Mononuclear cell (primary cell): ENCODE data around the gene NUP88. TPM values are rescaled to one million over a fixed set of nuclear protein-coding genes. Genes with fewer than 3 reads are reported as not detected.
"Not testable (repeated sequence)": the region's sequence is repeated elsewhere in the genome, so short reads cannot be mapped to it uniquely, and the experiment has no call there.

Experiments
- H3K27me3 ChIP-seq: 2 replicates; pipeline ENCODE4 v1.6.0; 2011; ENCODE audit warnings: low read length, control low read depth; ENCODE audit not compliant: insufficient read depth
- H3K4me1 ChIP-seq: 2 replicates; pipeline ENCODE4 v1.5.1; 2011; ENCODE audit warnings: mild to moderate bottlenecking, low read length, control low read depth; ENCODE audit not compliant: insufficient read depth
- H3K4me3 ChIP-seq: 2 replicates; pipeline ENCODE4 v1.5.1; 2011; ENCODE audit warnings: mild to moderate bottlenecking, low read length, moderate library complexity
- H3K9me3 ChIP-seq: 2 replicates; pipeline ENCODE4 v1.5.1; 2011; ENCODE audit warnings: low read depth, mild to moderate bottlenecking, control low read depth, low read length
- total RNA-seq: library from RNA; depleted of rRNA; stranded (reverse); fragments of >200 nt; gene quantifications from one replicate; pipeline ENCODE4 v1.2.3, GENCODE V29; 2012

Gene NUP88
- total RNA-seq, 1 donor, result 133 TPM

GRCh38 chr17:5431234-5431633, 11.8 kb upstream of the NUP88 start:
- not testable (repeated sequence) for H3K9me3 ChIP-seq, H3K27me3 ChIP-seq, H3K4me3 ChIP-seq, H3K4me1 ChIP-seq

DNA sequence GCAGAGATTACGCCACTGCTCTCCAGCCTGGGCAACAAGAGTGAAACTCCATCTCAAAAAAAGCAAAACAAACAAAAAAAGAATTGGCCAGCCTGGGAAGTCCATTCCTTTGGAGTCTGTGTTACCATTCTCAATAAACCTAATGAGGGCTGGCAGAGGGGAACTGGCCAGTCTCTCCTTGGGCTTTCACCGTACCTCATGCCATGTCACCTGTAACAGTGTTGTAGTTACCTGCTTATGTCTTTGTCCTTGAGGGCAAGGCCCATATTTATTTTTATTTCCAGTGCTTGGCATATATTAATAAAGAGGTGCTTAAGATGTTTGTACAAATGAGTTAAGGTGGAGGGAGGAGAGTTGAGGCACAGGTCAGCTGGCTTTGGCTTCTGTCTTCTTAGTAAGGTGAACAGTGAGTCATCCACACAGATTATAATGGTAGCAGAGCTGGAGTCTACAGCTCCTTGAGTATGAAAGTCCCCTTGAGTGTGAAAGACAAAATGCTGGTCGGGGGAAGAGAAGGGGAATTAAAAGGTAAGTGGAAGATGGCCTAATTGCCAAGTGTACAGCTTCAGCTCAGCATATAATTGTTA, 11.0 kb upstream of the NUP88 start:
- H3K27me3 ChIP-seq, result no peaks in the 10 kb centered on the region
- H3K9me3 ChIP-seq, result no peaks in the 10 kb centered on the region
- no peak overlapping the region for H3K4me3 ChIP-seq
- no peaks in the 10 kb centered on the region for H3K4me1 ChIP-seq

GRCh38 chr17:5429191-5429887, 9.9 kb upstream of the NUP88 start:
- H3K9me3 ChIP-seq, result no peaks in the 10 kb centered on the region
- H3K27me3 ChIP-seq, result no peaks in the 10 kb centered on the region
- no peaks in the 10 kb centered on the region for H3K4me1 ChIP-seq
- H3K4me3 ChIP-seq, result no peak overlapping the region

- no peak overlapping the region for H3K4me3 ChIP-seq
- H3K27me3 ChIP-seq, result no peaks in the 10 kb centered on the region
These were observed 6.4 kb upstream of the NUP88 start for GRCh38 chr17:5425826-5426225.

GRCh38 chr17:5424909-5425308, 5.4 kb upstream of the NUP88 start:
- no peak overlapping the region for H3K4me3 ChIP-seq
- H3K9me3 ChIP-seq, result no peaks in the 10 kb centered on the region

More at GRCh38 chr17:5425826-5426225, 6.4 kb upstream of the NUP88 start:
- H3K4me1 ChIP-seq, result peaks cover 6% of the 10 kb centered on the region
- no peaks in the 10 kb centered on the region for H3K9me3 ChIP-seq

DNA sequence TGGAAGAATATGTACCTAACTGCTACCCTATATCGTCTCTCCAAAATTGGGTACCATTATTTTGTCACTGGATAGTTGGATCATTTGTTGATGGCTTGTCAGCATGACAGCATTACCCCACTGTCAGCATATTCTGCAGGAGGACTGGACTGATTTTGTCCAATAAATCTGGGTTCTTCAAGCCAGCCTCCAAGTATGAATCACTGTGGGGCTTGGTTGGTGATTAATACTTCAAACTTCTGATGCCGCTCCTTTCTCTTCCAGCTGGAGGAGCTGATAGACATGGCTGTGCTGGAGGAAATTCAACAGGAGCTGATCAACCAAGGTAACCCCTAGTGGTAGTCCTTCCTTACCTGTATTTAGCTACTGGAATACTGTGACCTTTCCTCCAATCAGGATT, 3.0 kb upstream of the NUP88 start:
- peaks cover 24% of the 10 kb centered on the region for H3K4me1 ChIP-seq
- H3K9me3 ChIP-seq, result no peaks in the 10 kb centered on the region
- no peaks in the 10 kb centered on the region for H3K27me3 ChIP-seq

More at GRCh38 chr17:5424909-5425308, 5.4 kb upstream of the NUP88 start:
- Histone ChIP-seq H3K4me1 (peaks cover 11% of the 10 kb centered on the region), H3K27me3 (no peaks in the 10 kb centered on the region)

DNA sequence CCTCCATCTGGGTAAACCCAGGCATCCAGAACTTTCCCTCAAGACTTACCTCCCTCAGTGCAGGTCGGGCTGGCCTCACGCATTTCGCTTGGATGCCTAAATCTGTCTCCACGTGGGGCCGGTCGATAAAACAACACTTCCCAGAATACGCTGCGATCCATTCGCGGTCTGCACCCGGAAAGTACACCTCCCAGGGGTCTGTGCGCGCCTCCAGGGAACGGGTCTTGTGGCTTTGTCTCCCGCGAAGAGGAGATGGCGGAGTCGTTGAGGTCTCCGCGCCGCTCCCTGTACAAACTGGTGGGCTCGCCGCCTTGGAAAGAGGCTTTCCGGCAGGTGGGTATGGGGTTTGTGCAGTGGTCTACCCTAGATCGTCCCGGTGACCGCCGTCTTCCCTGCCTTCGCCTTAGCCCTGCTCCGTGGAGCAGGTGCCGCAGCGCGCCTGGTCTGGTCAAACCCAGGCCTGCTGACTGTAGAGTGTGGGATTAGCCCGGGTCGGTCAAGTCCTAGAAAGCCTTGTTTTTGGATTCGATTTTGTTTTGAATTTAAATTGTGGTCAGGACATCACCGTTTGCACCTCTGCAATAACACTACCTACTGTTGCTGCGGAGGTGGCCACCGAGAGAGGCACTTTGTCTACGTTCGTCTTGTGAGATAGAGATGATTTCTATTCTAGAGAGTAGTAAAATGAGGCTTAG, 644 bp upstream of the NUP88 start, which contains the start of gene RPAIN:
Gene RPAIN, plus strand, starts transcription at position 224 of the 695 bp plus-strand sequence. Its CDS starts 29 bp downstream, at position 253.
- peaks cover 34% of the 10 kb centered on the region for H3K4me1 ChIP-seq
- no peaks in the 10 kb centered on the region for H3K9me3 ChIP-seq
- H3K27me3 ChIP-seq, result no peaks in the 10 kb centered on the region
- H3K4me3 ChIP-seq, result peak within 1 kb of the TSS; percentile 64

More for the DNA sequence above, 3.0 kb upstream of the NUP88 start:
- H3K4me3 ChIP-seq, result no peak overlapping the region

DNA sequence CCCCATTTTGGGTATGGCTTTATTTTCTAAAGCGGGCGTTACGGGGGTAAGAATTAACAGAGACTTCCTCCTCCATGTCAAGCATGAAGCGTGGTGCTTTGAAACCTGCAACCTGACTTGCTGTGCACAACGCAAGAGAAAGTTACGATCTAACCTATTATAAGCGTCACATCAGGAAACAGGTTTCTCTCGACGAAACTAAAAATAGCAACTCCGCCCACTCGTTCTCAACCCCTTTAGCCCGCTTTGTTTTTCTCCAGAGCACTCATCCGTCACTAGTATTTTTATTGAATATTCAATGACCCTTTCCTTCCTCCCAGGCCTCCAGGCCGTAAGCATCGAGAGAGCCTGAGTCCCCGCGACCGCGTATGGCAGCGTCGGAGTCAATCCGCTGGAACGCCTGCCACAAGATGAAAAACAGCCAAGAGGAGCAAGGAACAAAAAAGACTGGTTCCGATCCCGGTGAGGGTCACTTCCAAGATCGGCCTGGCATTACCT, 555 bp downstream of the NUP88 start:
- H3K4me1 ChIP-seq, result peaks cover 38% of the 10 kb centered on the region
- H3K4me3 ChIP-seq, result peak overlapping the region; percentile 64
- H3K9me3 ChIP-seq, result no peaks in the 10 kb centered on the region
- H3K27me3 ChIP-seq, result no peaks in the 10 kb centered on the region

DNA sequence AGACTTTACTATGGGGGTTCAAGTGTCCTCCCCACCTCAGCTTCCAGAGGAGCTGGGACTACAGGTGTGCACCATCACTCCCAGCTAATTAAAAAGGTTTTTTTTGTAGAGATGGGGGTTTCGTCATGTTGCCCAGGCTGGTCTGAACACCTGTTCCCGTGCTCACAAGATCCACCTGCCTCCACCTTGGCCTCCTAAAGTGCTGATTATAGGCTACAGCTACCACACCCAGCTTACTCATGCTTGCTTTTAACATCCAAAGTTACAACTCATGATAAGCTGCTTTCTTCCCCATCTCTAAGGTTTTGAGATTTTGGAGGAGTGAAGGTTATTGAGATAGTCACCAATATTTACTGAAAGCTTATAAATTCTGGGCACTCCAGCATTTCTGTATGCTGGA, 2.6 kb downstream of the NUP88 start:
- H3K27me3 ChIP-seq, result no peaks in the 10 kb centered on the region
- peaks cover 53% of the 10 kb centered on the region for H3K4me1 ChIP-seq
- H3K9me3 ChIP-seq, result no peaks in the 10 kb centered on the region
- no peak overlapping the region for H3K4me3 ChIP-seq

DNA sequence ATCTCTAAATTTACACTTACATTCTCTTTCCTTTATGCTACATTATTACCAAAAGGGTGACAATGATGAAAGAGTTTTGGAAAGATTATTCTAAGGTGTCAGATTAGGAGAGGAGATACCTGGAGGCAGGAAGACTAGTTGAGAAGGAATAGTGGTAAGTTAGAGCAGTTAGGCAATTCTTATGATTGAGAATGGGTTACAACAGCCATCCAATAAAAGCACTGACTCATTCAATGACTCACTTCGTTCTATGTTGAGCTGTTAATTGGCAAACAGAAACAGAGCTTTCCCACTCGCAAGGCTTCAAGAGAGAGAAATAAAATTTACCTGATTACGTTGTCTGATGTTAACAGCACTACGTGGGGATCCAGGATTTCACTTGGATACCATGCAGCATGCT, 5.8 kb downstream of the NUP88 start:
- H3K9me3 ChIP-seq, result no peaks in the 10 kb centered on the region

GRCh38 chr17:5410594-5411272, 8.7 kb downstream of the NUP88 start:
- Histone ChIP-seq H3K4me3 (no peak overlapping the region), H3K9me3 (no peaks in the 10 kb centered on the region), H3K4me1 (peaks cover 20% of the 10 kb centered on the region), H3K27me3 (no peaks in the 10 kb centered on the region)

More for the DNA sequence above, 5.8 kb downstream of the NUP88 start:
- H3K4me3 ChIP-seq, result no peak overlapping the region
- H3K27me3 ChIP-seq, result no peaks in the 10 kb centered on the region
- peaks cover 41% of the 10 kb centered on the region for H3K4me1 ChIP-seq

GRCh38 chr17:5408186-5408585, 11.3 kb downstream of the NUP88 start:
- Histone ChIP-seq H3K27me3 (no peaks in the 10 kb centered on the region), H3K4me1 (peaks cover 11% of the 10 kb centered on the region), H3K4me3 (no peak overlapping the region), H3K9me3 (no peaks in the 10 kb centered on the region)

DNA sequence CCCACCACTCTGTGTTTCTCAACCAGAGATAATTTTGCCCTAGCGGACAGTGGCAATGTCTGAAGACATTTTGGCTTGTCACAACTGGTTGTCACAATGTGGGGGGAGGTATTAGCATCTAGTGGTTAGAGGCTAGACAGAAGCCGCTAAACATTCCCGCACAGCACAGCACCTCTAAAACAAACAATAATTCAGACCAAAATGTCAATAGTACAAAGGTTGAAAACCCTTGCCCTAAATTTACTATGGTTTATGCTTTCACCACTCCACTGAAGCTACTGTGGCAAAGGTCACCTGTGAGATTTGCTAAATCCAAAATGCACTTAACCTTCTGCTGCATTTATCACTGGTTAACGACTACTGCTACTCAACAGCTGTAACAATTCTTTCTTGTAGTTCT, 14.1 kb downstream of the NUP88 start:
- Histone ChIP-seq H3K4me3 (no peak overlapping the region), H3K4me1 (no peaks in the 10 kb centered on the region), H3K9me3 (no peaks in the 10 kb centered on the region), H3K27me3 (no peaks in the 10 kb centered on the region)

GRCh38 chr17:5399767-5400166, 19.7 kb downstream of the NUP88 start:
- H3K4me3 ChIP-seq, result no peak overlapping the region
- no peaks in the 10 kb centered on the region for H3K27me3 ChIP-seq
- no peaks in the 10 kb centered on the region for H3K9me3 ChIP-seq
- H3K4me1 ChIP-seq, result no peaks in the 10 kb centered on the region

GRCh38 chr17:5396612-5397011, 22.9 kb downstream of the NUP88 start:
- no peaks in the 10 kb centered on the region for H3K4me1 ChIP-seq
- H3K4me3 ChIP-seq, result no peak overlapping the region
- no peaks in the 10 kb centered on the region for H3K27me3 ChIP-seq
- H3K9me3 ChIP-seq, result no peaks in the 10 kb centered on the region
